Astrocyte (in vitro differentiated cells and primary cell): Measurements from ENCODE around the gene KCNQ1OT1.

Experiments
- CTCF ChIP-seq: IDR thresholded peaks from 2 replicates; pipeline ENCODE4 v1.5.1; 2011; ENCODE audit warnings: low read depth, mild to moderate bottlenecking, inconsistent platforms, low read length, moderate library complexity; ENCODE audit not compliant: insufficient read depth
- EZH2 ChIP-seq: IDR thresholded peaks from 2 replicates; pipeline ENCODE4 v1.6.1; 2012; ENCODE audit warnings: mild to moderate bottlenecking, low read length, inconsistent platforms; ENCODE audit not compliant: insufficient read depth

DNA sequence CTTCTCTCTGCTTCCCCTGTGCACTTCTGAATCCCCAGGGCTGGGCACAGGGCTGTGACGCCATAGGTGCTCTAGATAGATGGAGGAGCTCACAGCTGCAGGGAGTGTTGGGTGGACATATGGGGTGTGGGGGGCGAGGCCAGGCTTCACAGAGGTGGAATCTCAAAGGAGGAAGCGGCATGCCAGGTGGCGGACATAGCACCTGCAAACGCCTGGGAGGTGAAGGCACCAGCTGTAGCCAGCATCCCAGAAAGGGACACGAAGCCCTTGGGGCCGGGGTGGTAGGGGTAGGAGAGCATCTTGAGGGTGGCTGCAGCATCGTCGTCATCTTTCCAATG lies 14.6 kb upstream of the KCNQ1OT1 start:
- TF ChIP-seq CTCF (no peak), EZH2 (no peak)
